RCC 7860 (cell line): ENCODE measurements around the gene FUZ.
A peak's percentile ranks its signal among the peaks of the same experiment; 100 is the strongest.

ENCODE experiments used
- DNase-seq: peaks from one replicate; pipeline ENCODE4 v3.0.0-alpha.2; 2015; ENCODE audit warnings: low spot score
- FAIRE-seq: peaks from 2 replicates; lab custom pipeline; 2012; peaks lifted over from hg19 to GRCh38; lab: Jason Lieb, UNC

The FUZ gene, protein sequence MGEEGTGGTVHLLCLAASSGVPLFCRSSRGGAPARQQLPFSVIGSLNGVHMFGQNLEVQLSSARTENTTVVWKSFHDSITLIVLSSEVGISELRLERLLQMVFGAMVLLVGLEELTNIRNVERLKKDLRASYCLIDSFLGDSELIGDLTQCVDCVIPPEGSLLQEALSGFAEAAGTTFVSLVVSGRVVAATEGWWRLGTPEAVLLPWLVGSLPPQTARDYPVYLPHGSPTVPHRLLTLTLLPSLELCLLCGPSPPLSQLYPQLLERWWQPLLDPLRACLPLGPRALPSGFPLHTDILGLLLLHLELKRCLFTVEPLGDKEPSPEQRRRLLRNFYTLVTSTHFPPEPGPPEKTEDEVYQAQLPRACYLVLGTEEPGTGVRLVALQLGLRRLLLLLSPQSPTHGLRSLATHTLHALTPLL

DNA sequence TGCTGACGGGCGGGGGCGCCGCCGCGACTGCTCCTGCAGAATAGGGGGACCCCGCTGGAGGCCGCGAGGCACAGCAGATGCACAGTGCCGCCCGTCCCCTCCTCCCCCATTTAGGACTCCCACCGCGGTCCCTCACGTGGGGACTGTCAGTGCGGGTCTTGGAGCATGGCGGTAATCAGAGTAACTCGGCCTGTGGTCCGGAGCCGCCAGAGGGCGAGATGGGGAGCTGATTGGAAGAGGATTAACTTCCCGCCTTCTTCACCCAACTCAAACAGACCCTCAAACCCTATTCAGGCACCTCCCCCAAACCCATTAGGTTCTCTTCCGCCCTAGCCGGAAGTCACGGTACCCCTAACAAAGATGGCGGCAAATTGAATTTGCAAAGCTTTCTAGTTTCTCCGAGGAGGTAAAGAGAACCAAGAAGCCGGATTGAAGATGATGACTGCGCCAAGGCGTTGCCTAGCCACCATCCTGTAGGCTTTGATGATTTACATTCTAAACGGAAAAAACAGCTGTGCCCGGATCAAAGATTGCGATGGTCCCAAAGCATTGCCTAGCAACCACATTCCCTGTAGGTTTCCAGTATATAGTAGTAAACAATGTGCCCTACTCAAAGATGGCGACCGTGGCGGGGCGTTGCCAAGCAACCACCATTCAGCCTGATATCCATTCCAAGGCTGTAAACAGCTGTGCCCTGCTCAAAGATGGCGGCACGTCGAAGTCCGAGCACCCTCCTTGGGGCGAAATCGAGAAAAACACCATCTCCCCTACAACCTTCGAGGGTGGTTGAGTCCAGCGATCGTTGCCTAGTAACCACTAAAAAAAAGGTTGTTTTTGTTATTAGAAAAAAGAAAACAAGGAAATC lies at the start of gene FUZ:
Gene FUZ, minus strand, starts transcription at position 296 of the 865 bp plus-strand sequence. Its CDS starts 186 bp downstream, at position 110.
- FAIRE-seq (no peak), DNase-seq (peak; percentile 49)

DNA sequence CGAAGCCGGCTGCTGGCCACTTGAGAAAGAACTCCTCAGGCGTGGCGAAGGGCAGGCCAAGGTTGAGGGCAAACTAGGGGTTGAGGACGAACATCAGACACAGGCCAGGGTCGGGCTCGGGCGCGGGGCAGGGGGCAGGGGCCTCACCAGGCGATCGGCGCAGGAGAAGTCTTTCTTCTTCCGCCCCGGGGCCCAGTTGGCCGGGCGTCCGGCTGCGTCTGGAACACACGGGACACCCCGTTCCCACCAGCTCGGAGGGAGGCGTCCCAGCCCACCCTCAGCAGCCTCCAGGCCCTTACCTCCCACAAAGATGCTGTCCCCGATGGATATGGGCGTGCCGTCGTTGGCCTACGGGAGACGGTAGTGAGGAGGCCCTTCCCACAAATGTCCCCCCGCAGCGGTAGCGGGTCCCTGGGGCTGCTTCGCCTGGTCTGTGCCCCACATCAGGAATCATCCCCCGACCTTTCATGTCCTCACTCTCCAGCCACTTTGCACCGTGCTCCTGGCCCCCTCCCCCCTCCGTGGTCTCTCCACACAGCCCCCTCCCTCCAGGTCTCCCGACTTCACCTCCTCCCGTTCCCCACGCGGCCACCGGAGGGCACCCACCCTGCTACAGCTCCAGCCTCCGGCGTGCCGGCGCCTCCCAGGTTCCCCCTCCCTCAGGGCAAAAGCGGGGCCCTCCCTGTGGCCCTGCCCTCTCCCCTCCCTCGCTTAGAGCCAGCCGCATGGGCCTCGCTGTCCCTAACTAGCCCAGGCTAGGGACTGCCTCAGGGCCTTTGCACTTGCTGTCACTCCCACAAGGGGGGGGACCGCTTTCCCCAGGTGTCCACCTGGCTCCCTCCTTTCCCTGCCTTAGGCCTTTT lies 49.5 kb upstream of the FUZ start:
- DNase-seq: no peak
- FAIRE-seq: no peak

DNA sequence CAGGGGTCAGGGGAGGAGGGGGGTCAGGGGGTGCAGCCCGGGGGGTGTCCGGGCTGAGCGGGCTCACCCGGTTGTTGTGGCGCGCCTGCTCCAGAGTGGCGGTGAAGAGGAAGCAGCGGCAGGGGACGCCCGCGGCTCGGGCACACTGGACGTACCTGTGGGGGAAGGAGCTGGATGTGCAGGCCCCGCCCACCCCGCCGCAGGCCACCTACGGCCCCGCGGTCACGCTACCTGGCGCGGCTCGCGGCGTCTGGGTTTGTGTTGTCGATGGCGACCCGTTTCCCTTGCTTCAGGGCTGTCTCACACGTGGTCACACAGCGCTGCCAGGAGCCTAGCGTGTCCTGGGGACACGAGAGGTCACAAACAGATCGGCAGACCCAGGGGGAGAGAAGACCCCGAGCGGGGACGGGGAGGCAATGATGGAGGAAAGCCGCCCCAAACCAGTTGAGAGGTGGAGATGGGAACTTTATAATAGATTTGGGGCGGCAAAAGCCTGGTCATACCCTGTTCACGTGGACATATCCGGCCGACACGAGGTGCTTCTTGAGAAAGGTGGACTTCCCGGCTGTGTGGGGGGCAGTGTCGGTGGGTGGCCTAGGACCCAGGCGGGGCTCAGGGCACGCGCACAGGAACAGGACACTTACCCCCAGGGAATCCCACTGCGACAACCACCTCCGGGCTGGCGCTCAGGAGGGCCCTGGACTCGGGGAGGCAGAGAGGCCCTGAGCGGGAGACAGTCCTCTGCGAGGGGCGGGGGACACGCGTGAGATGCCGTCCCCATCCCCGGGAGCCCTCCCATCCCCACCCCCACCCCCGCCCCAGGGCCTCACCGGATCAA lies 48.7 kb upstream of the FUZ start:
- FAIRE-seq: no peak
- no peak for DNase-seq

DNA sequence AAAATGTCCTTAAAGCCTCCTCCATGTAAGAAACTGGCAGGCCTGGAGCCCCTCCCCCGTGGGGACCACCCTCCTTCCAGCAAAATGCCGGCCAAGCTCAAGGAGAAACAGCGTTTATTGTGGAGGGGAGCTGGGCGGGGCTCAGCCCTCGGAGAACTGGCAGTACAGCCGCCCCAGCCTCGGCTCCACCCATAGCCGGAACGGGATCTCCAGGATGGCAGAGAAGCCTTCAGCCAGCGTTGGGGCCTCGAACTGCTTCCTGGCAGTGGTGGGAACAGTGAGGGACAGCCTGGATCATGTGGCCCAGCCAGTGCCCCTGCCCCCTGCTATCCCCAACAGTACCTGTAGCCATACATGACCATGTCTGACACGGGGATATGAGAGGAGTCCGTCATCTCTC lies 48.0 kb upstream of the FUZ start:
- FAIRE-seq (no peak), DNase-seq (no peak)

GRCh38 chr19:49860336-49861102 lies 47.4 kb upstream of the FUZ start:
- DNase-seq: no peak
- FAIRE-seq: no peak

GRCh38 chr19:49859682-49860335 lies 46.7 kb upstream of the FUZ start:
- DNase-seq (no peak), FAIRE-seq (no peak)

GRCh38 chr19:49858088-49858985 lies 45.2 kb upstream of the FUZ start:
- DNase-seq (peak; percentile 53), FAIRE-seq (no peak)

DNA sequence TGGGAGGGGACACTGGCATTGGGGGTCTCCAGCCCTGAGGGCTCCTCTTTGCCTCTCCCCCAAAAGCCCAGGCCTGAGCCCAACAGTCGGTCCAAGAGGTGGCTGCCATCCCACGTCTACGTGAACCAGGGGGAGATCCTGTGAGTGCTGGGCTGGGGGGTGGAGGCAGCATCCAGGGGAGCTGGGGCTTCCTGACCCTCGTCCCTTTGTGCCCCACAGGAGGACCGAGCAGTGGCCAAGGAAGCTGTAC lies 44.7 kb upstream of the FUZ start:
- DNase-seq: no peak
- no peak for FAIRE-seq

- DNase-seq (no peak), FAIRE-seq (no peak)
Measured at GRCh38 chr19:49857061-49857837, 44.2 kb upstream of the FUZ start.

GRCh38 chr19:49856574-49857021 lies 43.5 kb upstream of the FUZ start:
- DNase-seq (no peak), FAIRE-seq (no peak)

- no peak for DNase-seq
- FAIRE-seq: no peak
Measured at GRCh38 chr19:49855676-49856573, 42.8 kb upstream of the FUZ start.

DNA sequence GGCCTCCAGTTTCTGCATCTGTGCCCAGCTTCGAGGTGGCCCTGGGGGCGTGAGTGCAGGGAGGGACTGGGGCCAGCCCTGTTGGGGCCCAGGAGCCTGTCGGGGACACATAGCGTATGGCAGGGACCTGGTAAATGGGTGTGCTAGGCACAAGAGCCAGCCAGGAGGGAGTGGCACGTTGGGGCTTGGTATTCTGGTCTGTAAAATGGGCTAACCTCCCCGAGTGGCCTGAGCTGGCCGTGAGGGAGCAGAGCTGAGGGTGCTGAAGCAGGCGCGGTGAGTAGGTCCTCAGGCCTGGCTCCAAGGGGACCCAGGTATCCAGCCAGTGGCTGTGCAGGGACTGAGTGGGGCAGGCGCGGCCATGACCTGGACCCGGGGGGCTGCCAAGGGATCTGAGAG lies 42.2 kb upstream of the FUZ start:
- DNase-seq (no peak), FAIRE-seq (no peak)

- DNase-seq (no peak), FAIRE-seq (no peak)
Measured at GRCh38 chr19:49854378-49855263, 41.5 kb upstream of the FUZ start.

DNA sequence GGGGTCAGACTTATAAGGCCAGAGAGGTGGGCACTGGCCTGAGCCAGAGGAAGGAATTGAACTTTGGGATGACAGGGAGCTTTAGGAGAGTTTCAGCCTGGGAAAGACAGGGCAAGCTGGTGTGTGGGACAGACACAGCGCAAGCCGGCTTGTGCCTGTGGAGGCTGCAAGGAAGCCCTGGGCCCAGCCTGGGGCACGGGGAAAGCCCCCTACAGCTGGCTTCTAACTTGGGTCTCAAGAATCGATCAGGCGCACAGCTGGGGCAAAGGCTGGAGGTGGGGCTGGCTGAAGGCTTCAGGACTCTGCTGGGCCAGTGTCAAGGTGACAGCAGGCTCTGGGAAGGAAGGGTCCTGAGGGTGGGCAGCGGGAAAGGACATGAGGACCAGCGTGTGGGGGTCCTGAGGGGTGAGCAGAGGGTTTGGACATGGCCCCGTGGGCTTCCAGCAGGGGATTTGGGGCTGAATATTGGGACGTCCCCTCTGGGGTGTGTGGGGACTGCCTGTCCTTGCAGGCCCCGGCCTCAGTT lies 40.8 kb upstream of the FUZ start:
- FAIRE-seq: no peak
- DNase-seq: no peak

GRCh38 chr19:49852631-49853126 lies 39.6 kb upstream of the FUZ start:
- no peak for FAIRE-seq

More at GRCh38 chr19:49852631-49853126, 39.6 kb upstream of the FUZ start:
- DNase-seq: no peak
